ENCODE data around the gene PTPN21.

- TF ChIP-seq CTCF (IDR thresholded peaks at IDR 0.05) (no peak), POLR2A (IDR thresholded peaks at IDR 0.05) (no peak), EP300 (IDR thresholded peaks at IDR 0.05) (no peak)
Observed at GRCh38 chr14:88493392-88494185, 61.2 kb downstream of the PTPN21 start.

Data from tibial nerve (tissue), 4 donors.